GM08714 (cell line): Measurements from ENCODE around the gene ASB1.

Experiments used
- H3K4me3 ChIP-seq: fragments of 200-500 bp; sonication (Bioruptor generic); 2 replicates; pipeline ENCODE4 v1.5.1; 2014; ENCODE audit warnings: mild to moderate bottlenecking, low read length, inconsistent platforms
- ZNF274 ChIP-seq: IDR thresholded peaks from 2 replicates; pipeline ENCODE4 v1.6.1; 2012; ENCODE audit warnings: mild to moderate bottlenecking, low read depth, low read length

The ASB1 gene, protein sequence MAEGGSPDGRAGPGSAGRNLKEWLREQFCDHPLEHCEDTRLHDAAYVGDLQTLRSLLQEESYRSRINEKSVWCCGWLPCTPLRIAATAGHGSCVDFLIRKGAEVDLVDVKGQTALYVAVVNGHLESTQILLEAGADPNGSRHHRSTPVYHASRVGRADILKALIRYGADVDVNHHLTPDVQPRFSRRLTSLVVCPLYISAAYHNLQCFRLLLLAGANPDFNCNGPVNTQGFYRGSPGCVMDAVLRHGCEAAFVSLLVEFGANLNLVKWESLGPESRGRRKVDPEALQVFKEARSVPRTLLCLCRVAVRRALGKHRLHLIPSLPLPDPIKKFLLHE

DNA sequence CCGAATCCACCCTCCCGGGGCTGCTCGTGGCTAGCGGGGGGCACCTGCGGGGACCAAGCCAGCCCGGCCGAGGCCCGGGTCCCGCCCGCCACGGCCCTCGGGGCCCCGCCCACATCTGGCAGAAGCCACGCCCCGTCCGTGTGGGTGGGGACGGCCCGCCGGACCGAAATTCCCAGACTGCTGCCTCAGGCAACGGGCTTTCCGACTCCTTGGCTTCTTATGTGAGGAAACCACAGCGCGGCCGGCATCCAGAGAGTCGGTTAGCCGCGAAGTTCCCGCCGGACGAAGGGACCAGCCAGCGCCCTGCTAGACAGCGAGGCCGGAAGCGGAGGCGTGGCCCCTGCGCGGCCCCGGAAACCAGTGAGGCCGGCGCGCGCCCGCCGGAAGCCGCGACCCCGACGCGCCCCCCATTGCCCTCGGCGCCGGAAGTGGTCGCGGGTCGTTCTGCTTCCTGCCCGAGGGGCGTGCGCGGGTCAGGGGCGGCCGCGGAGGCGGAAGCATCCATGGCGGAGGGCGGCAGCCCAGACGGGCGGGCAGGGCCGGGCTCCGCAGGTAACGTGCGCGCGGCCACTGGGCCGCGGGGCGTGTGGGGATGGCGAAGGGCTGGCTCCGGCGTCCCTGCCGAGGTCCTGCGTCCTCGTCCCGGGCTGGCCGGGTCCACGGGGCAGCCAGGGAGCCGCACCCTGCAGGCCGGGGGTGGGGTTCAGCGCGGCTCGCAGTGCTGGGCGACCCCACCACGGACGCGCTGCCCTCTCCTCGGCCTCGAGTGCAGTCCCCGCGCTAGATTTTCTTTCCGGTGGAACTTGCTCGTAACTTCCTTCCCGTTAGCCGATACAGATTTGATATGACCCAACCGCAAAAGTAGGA, at the start of gene ASB1:
Gene ASB1 (plus strand): TSS at position 360 of the 867 bp plus-strand sequence. CDS start 144 bp downstream, at position 504.
- TF ChIP-seq ZNF274 = no peak
- H3K4me3 ChIP-seq = peak within 1 kb of the TSS; percentile 85

- no peak for TF ChIP-seq ZNF274
- H3K4me3 ChIP-seq = no peak overlapping the region
Observed at GRCh38 chr2:238378230-238379095, 48.3 kb upstream of the ASB1 start.

GRCh38 chr2:238379096-238379810, 47.5 kb upstream of the ASB1 start:
- no peak for TF ChIP-seq ZNF274
- no peak overlapping the region for H3K4me3 ChIP-seq

DNA sequence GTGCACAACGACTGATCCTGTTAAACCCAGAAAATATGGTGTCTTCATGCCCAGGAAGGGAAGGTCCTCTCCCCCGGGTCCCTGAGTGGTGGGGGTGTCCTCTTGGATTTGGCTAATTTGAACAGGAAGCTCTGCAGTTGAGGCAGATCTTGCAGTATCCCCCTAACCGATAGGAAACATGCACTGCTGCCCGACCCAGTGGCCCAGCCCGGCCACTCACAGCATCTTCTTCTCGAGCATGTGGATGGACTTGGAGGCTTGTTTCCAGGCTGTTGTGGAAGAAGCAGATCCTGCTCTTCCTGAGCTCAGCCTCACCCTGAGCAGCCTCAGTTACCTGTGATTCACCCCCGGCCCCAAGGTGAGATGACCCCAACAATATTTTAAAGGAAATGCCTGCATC, 46.4 kb upstream of the ASB1 start:
- no peak overlapping the region for H3K4me3 ChIP-seq
- TF ChIP-seq ZNF274 = no peak

GRCh38 chr2:238380785-238381184, 45.9 kb upstream of the ASB1 start:
- no peak overlapping the region for H3K4me3 ChIP-seq
- no peak for TF ChIP-seq ZNF274

DNA sequence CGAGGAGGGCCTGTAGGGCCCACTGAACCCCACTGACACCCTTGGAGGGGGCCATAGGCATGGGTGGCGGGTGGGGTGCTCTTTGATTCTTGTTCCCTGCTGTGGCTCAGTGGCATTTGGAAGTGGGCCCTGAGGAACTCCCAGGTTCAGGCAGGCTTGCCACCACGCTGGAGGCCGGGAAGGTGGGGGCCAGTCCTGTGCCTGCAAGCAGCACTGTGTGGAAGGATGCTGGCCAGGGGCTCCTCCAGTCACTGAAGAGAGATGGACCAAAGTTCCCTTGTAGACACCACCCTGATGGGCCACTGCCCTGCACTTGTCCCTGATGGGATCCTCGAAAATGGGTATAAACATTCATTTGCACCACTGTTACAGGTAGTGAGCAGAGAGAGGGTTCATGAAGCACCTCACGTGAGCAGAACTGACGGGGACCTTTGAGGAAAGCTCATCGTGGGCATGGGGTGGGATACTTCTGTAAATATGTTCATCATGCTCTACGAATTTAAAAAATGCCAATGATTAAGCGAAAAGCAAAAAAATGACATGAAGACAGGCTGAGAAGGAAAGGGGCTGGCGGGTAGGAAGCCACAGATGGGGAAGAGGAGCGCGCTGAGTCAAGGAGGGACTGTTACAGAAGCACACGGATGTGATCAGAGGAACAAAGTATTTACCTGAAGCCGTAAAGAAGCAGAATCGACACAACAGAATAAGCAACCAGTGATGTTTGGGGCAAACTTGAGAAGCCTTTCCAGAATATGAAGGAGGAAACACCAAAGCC, 45.2 kb upstream of the ASB1 start:
- TF ChIP-seq ZNF274 = no peak

GRCh38 chr2:238382381-238382781, 44.3 kb upstream of the ASB1 start:
- TF ChIP-seq ZNF274 = no peak
- H3K4me3 ChIP-seq = no peak overlapping the region

More for the DNA sequence above, 45.2 kb upstream of the ASB1 start:
- H3K4me3 ChIP-seq = no peak overlapping the region

DNA sequence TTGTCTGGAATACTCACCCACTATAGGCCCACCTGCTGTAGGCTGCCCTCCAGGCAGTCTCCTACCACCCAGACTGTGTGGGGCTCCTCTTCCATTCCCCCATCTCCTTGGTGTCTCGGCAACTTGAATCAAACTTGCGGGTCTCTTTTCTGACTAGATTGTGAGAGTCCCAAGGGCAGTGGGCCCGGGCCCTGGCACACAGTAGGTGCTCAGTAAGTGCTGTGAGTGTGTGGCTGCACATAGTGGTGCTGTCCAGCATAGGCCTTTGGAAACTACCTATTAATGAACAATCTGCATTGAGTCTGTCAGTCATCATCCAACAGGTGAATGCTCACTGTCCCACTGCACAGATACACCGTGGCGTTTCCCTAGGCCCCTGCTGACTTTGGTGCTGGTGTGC, 43.6 kb upstream of the ASB1 start:
- no peak overlapping the region for H3K4me3 ChIP-seq
- no peak for TF ChIP-seq ZNF274

- TF ChIP-seq ZNF274 = no peak
Observed at GRCh38 chr2:238383743-238384380, 42.9 kb upstream of the ASB1 start.

GRCh38 chr2:238387332-238387731, 39.4 kb upstream of the ASB1 start:
- no peak for TF ChIP-seq ZNF274

More at GRCh38 chr2:238383743-238384380, 42.9 kb upstream of the ASB1 start:
- H3K4me3 ChIP-seq = no peak overlapping the region

DNA sequence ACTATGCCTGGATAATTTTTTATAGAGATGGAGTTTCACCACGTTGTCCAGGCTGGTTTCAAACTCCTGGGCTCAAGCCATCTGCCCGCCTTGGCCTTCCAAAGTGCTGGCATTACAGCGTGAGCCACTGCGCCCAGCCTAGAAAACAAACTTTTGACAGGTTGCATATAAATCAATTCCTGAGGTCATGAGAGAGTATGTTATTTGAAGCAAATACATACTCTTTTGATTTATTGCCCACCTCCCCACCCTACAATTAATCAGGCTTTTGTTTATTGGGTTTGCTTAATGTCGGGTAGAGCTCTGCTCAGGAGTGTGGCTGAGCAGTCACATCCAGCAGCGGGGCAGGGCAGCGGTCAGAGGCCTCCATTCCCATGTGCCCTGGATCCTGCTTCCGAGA, 37.9 kb upstream of the ASB1 start:
- TF ChIP-seq ZNF274 = no peak

More at GRCh38 chr2:238387332-238387731, 39.4 kb upstream of the ASB1 start:
- H3K4me3 ChIP-seq = no peak overlapping the region

DNA sequence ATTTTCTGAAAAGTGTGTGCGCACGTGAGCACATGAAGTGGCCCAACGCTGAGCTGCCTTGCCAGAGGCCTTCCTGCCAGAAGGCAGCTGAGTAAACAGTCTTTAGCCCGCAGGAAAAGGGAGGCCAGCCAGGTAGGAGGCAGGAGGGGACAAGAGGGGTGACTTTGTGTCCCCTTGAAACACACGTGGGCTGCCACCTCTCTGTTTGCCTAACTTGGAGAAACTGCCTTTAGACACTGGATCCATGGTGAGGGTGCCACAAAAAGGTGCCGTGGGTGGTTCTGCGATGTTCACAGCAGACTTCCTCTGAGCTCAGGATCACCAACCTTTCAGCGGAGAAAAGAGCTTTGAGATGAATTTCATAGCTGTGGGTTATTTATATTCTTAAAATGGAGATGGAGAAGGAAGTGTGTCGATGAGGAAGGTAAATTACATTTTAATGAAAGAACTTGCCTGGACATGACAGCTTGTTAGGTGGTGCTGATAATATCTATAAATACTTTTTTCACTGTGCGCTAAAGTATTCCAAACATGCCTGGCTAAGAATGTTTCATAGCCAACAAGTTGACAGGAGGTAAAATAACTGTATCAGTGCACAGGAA, 36.6 kb upstream of the ASB1 start:
- no peak for TF ChIP-seq ZNF274
- no peak overlapping the region for H3K4me3 ChIP-seq

More for the DNA sequence above, 37.9 kb upstream of the ASB1 start:
- no peak overlapping the region for H3K4me3 ChIP-seq
